AG10803 (cell line): ENCODE data around the gene KCNJ10.

Experiments used
- DNase-seq: peaks from one replicate; pipeline ENCODE4 v3.0.0; 2010; ENCODE audit warnings: low read depth
- H3K4me3 ChIP-seq: 2 replicates; pipeline ENCODE4 v1.5.1; 2011; ENCODE audit warnings: mild to moderate bottlenecking, low read length, control low read depth
- TF ChIP-seq, protein P1 (sequence below): conservative IDR thresholded peaks from 2 replicates; pipeline ENCODE4 v1.5.1; 2011; ENCODE audit warnings: mild to moderate bottlenecking, low read length, control low read depth, inconsistent platforms

The KCNJ10 gene

DNA sequence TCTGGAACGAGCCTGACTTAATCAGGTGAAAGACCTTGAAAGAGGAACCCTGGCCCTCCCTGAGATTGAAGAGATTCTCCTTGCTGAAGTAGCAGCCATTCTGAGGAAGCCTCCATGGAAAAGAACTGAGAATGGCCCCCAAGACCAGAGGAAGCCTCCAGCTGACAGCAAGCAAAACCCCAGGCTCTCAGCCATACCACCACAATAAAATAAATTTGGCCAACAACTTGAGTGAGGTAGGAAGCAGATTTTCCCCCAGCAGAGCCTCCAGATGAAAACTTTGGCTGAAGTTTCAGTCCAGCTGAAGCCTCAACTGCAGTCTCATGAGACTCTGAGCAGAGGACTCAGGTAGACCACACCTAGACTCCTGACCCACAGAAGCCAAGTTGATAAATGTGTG is 82.0 kb downstream of the KCNJ10 start:
- TF ChIP-seq, protein P1, sequence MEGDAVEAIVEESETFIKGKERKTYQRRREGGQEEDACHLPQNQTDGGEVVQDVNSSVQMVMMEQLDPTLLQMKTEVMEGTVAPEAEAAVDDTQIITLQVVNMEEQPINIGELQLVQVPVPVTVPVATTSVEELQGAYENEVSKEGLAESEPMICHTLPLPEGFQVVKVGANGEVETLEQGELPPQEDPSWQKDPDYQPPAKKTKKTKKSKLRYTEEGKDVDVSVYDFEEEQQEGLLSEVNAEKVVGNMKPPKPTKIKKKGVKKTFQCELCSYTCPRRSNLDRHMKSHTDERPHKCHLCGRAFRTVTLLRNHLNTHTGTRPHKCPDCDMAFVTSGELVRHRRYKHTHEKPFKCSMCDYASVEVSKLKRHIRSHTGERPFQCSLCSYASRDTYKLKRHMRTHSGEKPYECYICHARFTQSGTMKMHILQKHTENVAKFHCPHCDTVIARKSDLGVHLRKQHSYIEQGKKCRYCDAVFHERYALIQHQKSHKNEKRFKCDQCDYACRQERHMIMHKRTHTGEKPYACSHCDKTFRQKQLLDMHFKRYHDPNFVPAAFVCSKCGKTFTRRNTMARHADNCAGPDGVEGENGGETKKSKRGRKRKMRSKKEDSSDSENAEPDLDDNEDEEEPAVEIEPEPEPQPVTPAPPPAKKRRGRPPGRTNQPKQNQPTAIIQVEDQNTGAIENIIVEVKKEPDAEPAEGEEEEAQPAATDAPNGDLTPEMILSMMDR = no peak
- no peak overlapping the region for H3K4me3 ChIP-seq
- DNase-seq = no peak

DNA sequence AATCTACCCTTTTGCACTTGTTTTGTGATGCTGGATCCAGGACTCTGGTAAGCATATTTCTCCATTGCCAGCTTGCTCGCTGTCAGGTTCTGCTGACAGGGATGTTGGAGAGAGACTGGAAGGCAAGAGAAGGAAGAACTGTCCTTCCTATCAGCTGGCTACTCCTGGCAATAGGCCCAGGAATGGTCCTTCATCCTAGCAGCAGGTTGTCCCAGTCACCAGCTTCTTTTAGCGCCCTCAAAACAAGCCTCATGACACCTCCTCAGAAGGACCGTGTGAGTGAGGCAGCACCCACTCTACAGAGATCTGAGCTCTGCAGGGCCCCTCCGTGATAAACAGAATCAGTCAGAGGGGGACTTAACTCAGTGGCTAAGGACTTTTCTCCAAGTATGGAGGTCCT is 82.8 kb downstream of the KCNJ10 start:
- H3K4me3 ChIP-seq = no peak overlapping the region
- no peak for DNase-seq
- TF ChIP-seq, protein P1 = no peak

DNA sequence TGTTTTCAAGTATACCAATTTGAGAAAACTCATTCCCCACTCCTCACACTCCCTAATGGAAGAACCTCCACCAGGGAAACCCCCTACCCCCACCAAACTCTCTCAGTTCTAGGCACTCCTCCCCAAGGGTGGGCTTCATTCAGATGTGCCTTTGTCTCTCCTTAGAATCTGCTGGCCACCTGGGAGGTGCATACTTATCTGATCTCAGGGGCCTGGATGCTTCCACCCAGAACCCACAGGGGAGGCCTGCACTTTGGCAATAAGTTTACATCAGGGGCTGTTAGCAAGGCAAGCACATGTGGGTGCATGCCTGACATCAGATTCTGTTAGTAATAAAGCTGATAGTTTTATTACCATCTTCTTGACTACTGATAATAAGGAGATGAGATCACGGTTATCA is 83.4 kb downstream of the KCNJ10 start:
- TF ChIP-seq, protein P1 = no peak
- DNase-seq = no peak
- no peak overlapping the region for H3K4me3 ChIP-seq

DNA sequence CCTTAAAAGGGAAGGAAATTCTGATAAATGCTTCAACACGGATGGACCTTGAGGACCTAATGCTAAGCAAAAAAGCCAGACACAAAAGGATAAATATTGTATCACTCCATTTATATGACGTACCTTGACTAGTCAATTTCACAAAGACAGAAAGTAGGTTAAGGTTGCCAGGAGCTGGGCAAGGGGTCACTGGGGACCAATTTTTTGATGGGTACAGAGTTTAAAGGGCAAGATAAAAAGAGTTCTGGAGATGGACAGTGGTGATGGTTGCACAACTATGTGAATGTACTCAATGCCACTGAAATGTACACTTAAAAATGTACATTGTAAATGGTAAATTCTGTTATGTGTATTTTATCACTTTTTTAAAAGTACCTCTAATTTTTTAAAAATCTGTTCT is 83.9 kb downstream of the KCNJ10 start:
- no peak for DNase-seq
- TF ChIP-seq, protein P1 = no peak

DNA sequence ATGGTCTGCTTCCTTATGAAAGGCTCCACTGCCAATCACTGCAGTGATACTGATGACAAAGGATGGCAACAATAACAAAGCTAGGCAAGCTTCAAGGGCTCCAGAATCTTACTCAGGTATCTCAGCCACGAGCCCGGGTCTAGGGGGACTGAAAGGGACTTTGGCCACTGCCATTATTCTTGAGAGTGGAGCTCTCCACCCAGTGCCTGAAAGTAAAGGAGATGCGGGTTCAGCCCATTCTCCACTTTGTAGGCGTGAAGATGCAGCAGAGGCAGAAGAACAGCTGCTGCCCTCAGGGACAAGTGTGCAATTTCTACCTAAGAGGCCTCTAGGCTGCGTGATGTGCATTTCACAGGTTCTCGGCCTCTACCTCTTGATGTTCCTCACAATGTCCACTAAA is 84.5 kb downstream of the KCNJ10 start:
- no peak for DNase-seq
- no peak overlapping the region for H3K4me3 ChIP-seq
- TF ChIP-seq, protein P1 = no peak

More for the DNA sequence above, 83.9 kb downstream of the KCNJ10 start:
- H3K4me3 ChIP-seq = no peak overlapping the region

DNA sequence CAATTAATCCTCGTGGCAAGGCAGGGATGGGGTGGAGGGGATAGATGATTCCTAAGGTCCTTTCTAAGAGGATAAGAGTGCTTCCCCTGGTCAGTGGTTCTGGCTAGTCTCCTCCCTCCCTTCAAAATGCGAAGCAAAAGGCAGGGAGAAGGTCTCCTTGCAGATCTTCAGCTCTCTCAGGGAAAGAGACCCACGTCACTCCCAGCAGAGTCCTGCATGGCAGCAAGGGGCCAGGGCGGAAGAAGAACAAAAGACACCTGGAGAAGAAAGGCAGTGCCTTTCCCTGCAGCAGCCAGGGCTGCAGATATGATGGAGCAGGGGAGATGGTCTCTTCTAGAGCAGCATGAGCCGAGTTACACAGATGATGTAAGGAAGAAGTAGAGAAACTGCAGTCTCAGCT is 86.3 kb downstream of the KCNJ10 start:
- TF ChIP-seq, protein P1 = no peak
- no peak for DNase-seq
- no peak overlapping the region for H3K4me3 ChIP-seq

DNA sequence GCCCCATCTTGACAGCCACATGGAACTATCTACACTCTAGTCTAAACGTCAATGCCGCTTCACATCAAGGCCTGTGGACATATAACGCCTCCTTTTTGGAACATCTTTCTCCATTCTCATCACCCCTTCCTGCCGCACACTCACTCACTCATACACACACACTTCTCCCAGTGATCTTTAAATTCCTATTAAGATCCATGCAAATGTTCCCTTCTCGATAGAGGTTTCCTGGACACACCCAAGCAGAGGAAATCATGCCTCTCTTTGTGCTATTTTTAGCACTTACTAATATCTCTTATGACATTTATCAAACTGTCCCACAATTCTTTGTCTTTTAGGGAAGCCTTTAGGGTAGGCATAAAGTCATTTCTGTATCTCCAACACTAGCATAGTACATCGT is 87.7 kb downstream of the KCNJ10 start:
- TF ChIP-seq, protein P1 = no peak
- no peak for DNase-seq

More for the DNA sequence above, 87.7 kb downstream of the KCNJ10 start:
- H3K4me3 ChIP-seq = no peak overlapping the region
